HCT116 (cell line): Measurements from ENCODE around the gene CRYBA4. TPM values are rescaled to one million over a fixed set of nuclear protein-coding genes. Genes with fewer than 3 reads are reported as not detected.

Experiments used
- ATAC-seq: fragments of 200-7000 bp; cut with Tn5 transposase; 2 replicates; pipeline ENCODE4 v1.9.1; 2020; ENCODE audit warnings: mild to moderate bottlenecking, moderate library complexity
- BruUV-seq: library from RNA; stranded (reverse); fragments of 400-500 nt; replicated peaks from 2 replicates; lab custom pipeline; 2021; lab: Mats Ljungman, UMichigan
- CTCF ChIA-PET: fragments of 300-600 bp; sonication (Branson Sonifier 250); formaldehyde crosslinking; loops from one replicate; lab custom pipeline; 2021; ENCODE audit warnings: antibody characterized with exemption; lab: Charles Lee
- POLR2A ChIA-PET: fragments of 300-600, 350-600 bp; sonication (Branson Sonifier 250); formaldehyde crosslinking; loops from one replicate; lab custom pipeline; 2021; ENCODE audit warnings: antibody characterized with exemption; lab: Charles Lee
- RAD21 ChIA-PET, 2 experiments: fragments of 300-600 bp; sonication (Branson Sonifier 250); formaldehyde crosslinking; loops; one replicate each; lab custom pipeline; 2023; ENCODE audit warnings: low total read pairs in 2 of 2; ENCODE audit not compliant: uncharacterized antibody in 2 of 2, unreplicated experiment in 2 of 2, low non-redundant PET in 1 of 2; lab: Charles Lee
- DNase-seq: peaks from one replicate; pipeline ENCODE4 v3.0.0-alpha.2; 2010; ENCODE audit warnings: low read depth, low spot score
- H2AFZ ChIP-seq: fragments of 200-600 bp; shearing (Covaris generic), sonication (generic); 2 replicates; pipeline ENCODE4 v1.6.1; 2017; ENCODE audit warnings: low read depth, mixed run types, mixed read lengths, antibody characterized with exemption, low read length; ENCODE audit not compliant: poor library complexity, severe bottlenecking
- H3K27ac ChIP-seq: 2 replicates; pipeline ENCODE4 v1.5.1; 2012; ENCODE audit warnings: low read depth, low read length
- H3K27me3 ChIP-seq: fragments of 200-600 bp; sonication (generic); 2 replicates; pipeline ENCODE4 v1.6.1; 2016; ENCODE audit warnings: mixed run types, low read length, mixed read lengths; ENCODE audit not compliant: insufficient read depth
- H3K36me3 ChIP-seq, 2 experiments: fragments of 200-500 bp in 1 of 2; fragments of 200-600 bp in 1 of 2; sonication (Bioruptor generic) in 1 of 2; sonication (generic) in 1 of 2; 2 replicates each; pipeline versions ENCODE4 v1.5.1 to v1.6.1; 2014 to 2016; ENCODE audit warnings: low read length in 2 of 2, inconsistent platforms in 1 of 2, mixed read lengths in 1 of 2, mixed run types in 1 of 2; ENCODE audit not compliant: insufficient read depth in 2 of 2, control insufficient read depth in 1 of 2
- H3K4me1 ChIP-seq, 2 experiments: fragments of 200-600 bp in 1 of 2; sonication (generic) in 1 of 2; 2 replicates each; pipeline versions ENCODE4 v1.5.1 to v1.6.1; 2012 to 2017; ENCODE audit warnings: low read length in 2 of 2, inconsistent platforms in 1 of 2, mild to moderate bottlenecking in 1 of 2, mixed read lengths in 1 of 2, mixed run types in 1 of 2, moderate library complexity in 1 of 2; ENCODE audit not compliant: insufficient read depth in 2 of 2, control insufficient read depth in 1 of 2
- H3K4me2 ChIP-seq: fragments of 200-600 bp; sonication (generic); 2 replicates; pipeline ENCODE4 v1.6.1; 2017; ENCODE audit warnings: mixed run types, low read length, mixed read lengths
- H3K4me3 ChIP-seq, 2 experiments: fragments of 200-600 bp in 1 of 2; sonication (generic) in 1 of 2; replicated peaks in 1 of 2; 2 replicates each; pipeline ENCODE4 v1.5.1; 2011 to 2016; ENCODE audit warnings: low read length in 2 of 2, control low read depth in 1 of 2, low read depth in 1 of 2, mild to moderate bottlenecking in 1 of 2, mixed read lengths in 1 of 2, mixed run types in 1 of 2
- H3K79me2 ChIP-seq: fragments of 200-600 bp; sonication (generic); 2 replicates; pipeline ENCODE4 v1.6.1; 2017; ENCODE audit warnings: mild to moderate bottlenecking, mixed run types, low read length, moderate library complexity, mixed read lengths; ENCODE audit not compliant: insufficient read depth
- H3K9ac ChIP-seq: fragments of 200-600 bp; sonication (generic); 2 replicates; pipeline ENCODE4 v1.6.1; 2016; ENCODE audit warnings: low read length, mixed read lengths
- H3K9me2 ChIP-seq: fragments of 200-600 bp; sonication (generic), shearing (Covaris generic); 2 replicates; pipeline ENCODE4 v1.6.1; 2017; ENCODE audit warnings: mixed run types, mild to moderate bottlenecking, moderate library complexity; ENCODE audit not compliant: insufficient read depth
- H3K9me3 ChIP-seq, 2 experiments: fragments of 200-500 bp in 1 of 2; fragments of 200-600 bp in 1 of 2; sonication (Bioruptor generic) in 1 of 2; sonication (generic) in 1 of 2; 2 replicates each; pipeline ENCODE4 v1.6.1; 2014 to 2017; ENCODE audit warnings: low read length in 2 of 2, mixed read lengths in 2 of 2, inconsistent platforms in 1 of 2, low read depth in 1 of 2, mild to moderate bottlenecking in 1 of 2, mixed run types in 1 of 2, moderate library complexity in 1 of 2; ENCODE audit not compliant: control insufficient read depth in 1 of 2, insufficient read depth in 1 of 2
- H4K20me1 ChIP-seq: fragments of 200-600 bp; sonication (generic), shearing (Covaris generic); 2 replicates; pipeline ENCODE4 v1.6.1; 2017; ENCODE audit warnings: mixed run types, mild to moderate bottlenecking, moderate library complexity; ENCODE audit not compliant: insufficient read depth
- CBX3 ChIP-seq: IDR thresholded peaks from 2 replicates; pipeline ENCODE4 v1.6.1; 2012; ENCODE audit warnings: low read depth
- CTCF ChIP-seq, 3 experiments: fragments of 200-600 bp in 1 of 3; sonication (generic) in 1 of 3; IDR thresholded peaks in 2 of 3; conservative IDR thresholded peaks in 1 of 3; 2 replicates each; pipeline ENCODE4 v1.5.1; 2012 to 2017; ENCODE audit warnings: low read depth in 2 of 3, low read length in 2 of 3, antibody characterized with exemption in 1 of 3, borderline replicate concordance in 1 of 3, control low read depth in 1 of 3, mild to moderate bottlenecking in 1 of 3, mixed read lengths in 1 of 3, mixed run types in 1 of 3, moderate library complexity in 1 of 3; ENCODE audit not compliant: insufficient read depth in 1 of 3
- EZH2 ChIP-seq: fragments of 200-600 bp; sonication (generic); IDR thresholded peaks from 2 replicates; pipeline ENCODE4 v1.6.1; 2017; ENCODE audit warnings: antibody characterized with exemption, mixed run types
- EZH2phosphoT487 ChIP-seq: fragments of 200-600 bp; IDR thresholded peaks from 2 replicates; pipeline ENCODE4 v1.6.1; 2018; ENCODE audit warnings: antibody characterized with exemption, borderline replicate concordance
- JUND ChIP-seq: IDR thresholded peaks from 2 replicates; pipeline ENCODE4 v1.6.1; 2012
- POLR2A ChIP-seq: IDR thresholded peaks from 2 replicates; pipeline ENCODE4 v1.7.0; 2011; ENCODE audit warnings: borderline replicate concordance; ENCODE audit not compliant: insufficient read depth, insufficient read length; ENCODE audit errors: extremely low read depth
- POLR2AphosphoS5 ChIP-seq: IDR thresholded peaks from 2 replicates; pipeline ENCODE4 v1.6.1; 2011; ENCODE audit warnings: mild to moderate bottlenecking, low read depth, low read length, moderate library complexity
- RAD21 ChIP-seq: IDR thresholded peaks from 2 replicates; pipeline ENCODE4 v1.6.1; 2012; ENCODE audit warnings: low read depth, mild to moderate bottlenecking
- SP1 ChIP-seq: IDR thresholded peaks from 2 replicates; pipeline ENCODE4 v1.6.1; 2012; ENCODE audit warnings: low read depth
- SRF ChIP-seq: IDR thresholded peaks from 2 replicates; pipeline ENCODE4 v1.6.1; 2012; ENCODE audit warnings: low read depth
- ZFX ChIP-seq: fragments of 450-650 bp; IDR thresholded peaks from 2 replicates; pipeline ENCODE4 v1.6.1; 2017
- ZNF274 ChIP-seq: fragments of 200-500 bp; sonication (Bioruptor generic); IDR thresholded peaks from 2 replicates; pipeline ENCODE4 v1.6.1; 2014; ENCODE audit warnings: mild to moderate bottlenecking, low read depth, low read length, inconsistent platforms
- intact Hi-C: fragments of 100-400 bp; cut with micrococcal nuclease; formaldehyde crosslinking; loops from 2 replicates; pipeline ENCODE4 v1.10.0; 2022
- total RNA-seq: library from RNA; stranded (reverse); gene quantifications from one replicate; pipeline ENCODE4 v1.2.1, GENCODE V29; 2021; ENCODE audit not compliant: unreplicated experiment
- TF ChIP-seq, protein P1 (sequence below): IDR thresholded peaks from 2 replicates; pipeline ENCODE4 v1.6.1; 2012; ENCODE audit warnings: low read depth
- TF ChIP-seq, protein P2 (sequence below): IDR thresholded peaks from 2 replicates; pipeline ENCODE4 v1.6.1; 2011; ENCODE audit warnings: mild to moderate bottlenecking, low read length, moderate library complexity; ENCODE audit not compliant: insufficient replicate concordance; ENCODE audit errors: extremely low read depth

Gene CRYBA4
- total RNA-seq, 1 experiment from 2014 or later, result not detected

- CTCF ChIA-PET, result no interaction called here
- Histone ChIP-seq H3K36me3 (no peaks in the 10 kb centered on the region), H3K9me2 (no peaks in the 10 kb centered on the region), H3K27ac (no peak overlapping the region), H2AFZ (no peak overlapping the region), H3K79me2 (no peaks in the 10 kb centered on the region), H3K4me2 (no peak overlapping the region), H4K20me1 (no peaks in the 10 kb centered on the region), H3K4me1 (no peaks in the 10 kb centered on the region), H3K9me3 (no peaks in the 10 kb centered on the region), H3K9ac (no peak overlapping the region), H3K4me3 (no peak overlapping the region), H3K27me3 (no peaks in the 10 kb centered on the region)
- DNase-seq, result no peak
- POLR2A ChIA-PET, result no interaction called here
- BruUV-seq, result no TSS peak
- no peak for ATAC-seq
- RAD21 ChIA-PET, result no interaction called here
- intact Hi-C loops, result no loop called here
- no peak for TF ChIP-seq CTCF (IDR thresholded peaks at IDR 0.05 in 2 of 3, conservative IDR thresholded peaks at IDR 0.05 in 1 of 3; ENCODE audit: borderline replicate concordance in 1 of 3, insufficient read depth in 1 of 3, low read depth in 2 of 3, low read length in 2 of 3)
- TF ChIP-seq EZH2phosphoT487, result no peak
- no peak for TF ChIP-seq SRF
- TF ChIP-seq RAD21, result no peak
- TF ChIP-seq SP1, result no peak
- no peak for TF ChIP-seq ZFX
- no peak for TF ChIP-seq ZNF274
- no peak for TF ChIP-seq CBX3
- TF ChIP-seq, protein P1, sequence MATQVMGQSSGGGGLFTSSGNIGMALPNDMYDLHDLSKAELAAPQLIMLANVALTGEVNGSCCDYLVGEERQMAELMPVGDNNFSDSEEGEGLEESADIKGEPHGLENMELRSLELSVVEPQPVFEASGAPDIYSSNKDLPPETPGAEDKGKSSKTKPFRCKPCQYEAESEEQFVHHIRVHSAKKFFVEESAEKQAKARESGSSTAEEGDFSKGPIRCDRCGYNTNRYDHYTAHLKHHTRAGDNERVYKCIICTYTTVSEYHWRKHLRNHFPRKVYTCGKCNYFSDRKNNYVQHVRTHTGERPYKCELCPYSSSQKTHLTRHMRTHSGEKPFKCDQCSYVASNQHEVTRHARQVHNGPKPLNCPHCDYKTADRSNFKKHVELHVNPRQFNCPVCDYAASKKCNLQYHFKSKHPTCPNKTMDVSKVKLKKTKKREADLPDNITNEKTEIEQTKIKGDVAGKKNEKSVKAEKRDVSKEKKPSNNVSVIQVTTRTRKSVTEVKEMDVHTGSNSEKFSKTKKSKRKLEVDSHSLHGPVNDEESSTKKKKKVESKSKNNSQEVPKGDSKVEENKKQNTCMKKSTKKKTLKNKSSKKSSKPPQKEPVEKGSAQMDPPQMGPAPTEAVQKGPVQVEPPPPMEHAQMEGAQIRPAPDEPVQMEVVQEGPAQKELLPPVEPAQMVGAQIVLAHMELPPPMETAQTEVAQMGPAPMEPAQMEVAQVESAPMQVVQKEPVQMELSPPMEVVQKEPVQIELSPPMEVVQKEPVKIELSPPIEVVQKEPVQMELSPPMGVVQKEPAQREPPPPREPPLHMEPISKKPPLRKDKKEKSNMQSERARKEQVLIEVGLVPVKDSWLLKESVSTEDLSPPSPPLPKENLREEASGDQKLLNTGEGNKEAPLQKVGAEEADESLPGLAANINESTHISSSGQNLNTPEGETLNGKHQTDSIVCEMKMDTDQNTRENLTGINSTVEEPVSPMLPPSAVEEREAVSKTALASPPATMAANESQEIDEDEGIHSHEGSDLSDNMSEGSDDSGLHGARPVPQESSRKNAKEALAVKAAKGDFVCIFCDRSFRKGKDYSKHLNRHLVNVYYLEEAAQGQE, result no peak
- TF ChIP-seq EZH2, result no peak
- TF ChIP-seq JUND, result no peak
- TF ChIP-seq POLR2AphosphoS5, result no peak
- no peak for TF ChIP-seq POLR2A
- TF ChIP-seq, protein P2, sequence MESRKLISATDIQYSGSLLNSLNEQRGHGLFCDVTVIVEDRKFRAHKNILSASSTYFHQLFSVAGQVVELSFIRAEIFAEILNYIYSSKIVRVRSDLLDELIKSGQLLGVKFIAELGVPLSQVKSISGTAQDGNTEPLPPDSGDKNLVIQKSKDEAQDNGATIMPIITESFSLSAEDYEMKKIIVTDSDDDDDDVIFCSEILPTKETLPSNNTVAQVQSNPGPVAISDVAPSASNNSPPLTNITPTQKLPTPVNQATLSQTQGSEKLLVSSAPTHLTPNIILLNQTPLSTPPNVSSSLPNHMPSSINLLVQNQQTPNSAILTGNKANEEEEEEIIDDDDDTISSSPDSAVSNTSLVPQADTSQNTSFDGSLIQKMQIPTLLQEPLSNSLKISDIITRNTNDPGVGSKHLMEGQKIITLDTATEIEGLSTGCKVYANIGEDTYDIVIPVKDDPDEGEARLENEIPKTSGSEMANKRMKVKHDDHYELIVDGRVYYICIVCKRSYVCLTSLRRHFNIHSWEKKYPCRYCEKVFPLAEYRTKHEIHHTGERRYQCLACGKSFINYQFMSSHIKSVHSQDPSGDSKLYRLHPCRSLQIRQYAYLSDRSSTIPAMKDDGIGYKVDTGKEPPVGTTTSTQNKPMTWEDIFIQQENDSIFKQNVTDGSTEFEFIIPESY, result no peak
Measured at GRCh38 chr22:26620197-26620596, 1.6 kb upstream of the CRYBA4 start.
